NOMO-1 treated with dmso at 0.1 percent for 144 hours (cell line): Measurements from ENCODE around the gene UROD.
"Not testable (repeated sequence)": the region's sequence is repeated elsewhere in the genome, so short reads cannot be mapped to it uniquely, and the experiment has no call there.

Experiments
- DNase-seq: peaks from one replicate; lab custom pipeline; 2025; ENCODE audit not compliant: unreplicated experiment; lab: John Stamatoyannopoulos, UW

The UROD gene

DNA sequence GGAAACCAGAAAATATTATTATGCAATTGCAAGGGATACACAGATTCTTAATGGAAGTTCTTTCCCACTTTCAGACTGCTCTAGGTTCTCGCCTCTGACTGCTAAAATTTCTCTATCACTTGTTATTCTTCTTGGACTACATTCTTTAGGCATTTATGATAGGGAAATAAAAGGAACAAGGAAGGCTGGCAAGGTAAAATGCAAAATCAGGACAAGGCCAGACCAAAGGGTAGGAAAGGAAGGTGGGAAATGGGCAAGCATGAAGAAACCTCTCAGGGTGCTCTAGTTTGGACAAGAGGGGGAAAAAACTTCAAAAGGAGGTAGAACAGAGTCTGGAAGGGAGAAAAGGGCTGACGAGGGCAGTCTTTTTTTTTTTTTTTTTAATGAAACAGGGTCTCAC lies 26.2 kb downstream of the UROD start:
- no peak for DNase-seq

DNA sequence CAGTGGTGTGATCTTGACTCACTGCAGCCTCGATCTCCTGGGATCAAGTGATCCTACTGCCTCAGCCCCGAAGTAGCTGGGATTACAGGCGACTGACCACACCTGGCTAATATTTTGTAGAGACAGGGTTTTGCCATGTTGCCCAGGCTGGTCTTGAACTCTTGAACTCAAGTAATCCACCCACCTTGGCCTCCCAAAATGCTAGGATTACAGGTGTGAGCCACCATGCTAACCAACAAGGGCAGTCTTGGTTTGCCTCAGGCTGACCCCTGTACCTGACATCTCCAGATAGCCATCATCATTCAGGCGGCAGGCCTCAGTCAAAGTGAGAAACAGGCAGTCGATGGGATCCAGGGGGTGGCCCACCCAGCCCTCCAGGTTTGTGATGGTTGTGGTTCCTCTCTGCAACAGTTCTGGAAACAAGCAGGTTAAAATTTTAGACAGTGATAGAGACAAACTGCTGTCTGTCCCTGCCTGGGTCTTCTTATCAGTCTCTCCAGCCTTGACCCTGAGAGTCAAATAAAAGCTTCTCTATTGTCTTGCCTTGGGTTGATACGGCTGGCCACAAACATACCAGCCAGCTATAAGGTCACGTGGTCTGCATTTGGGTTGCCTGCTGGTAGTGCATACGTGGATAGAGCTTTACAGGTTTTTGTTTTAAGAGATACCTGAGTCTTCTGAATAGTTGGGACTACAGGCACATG lies 26.8 kb downstream of the UROD start:
- no peak for DNase-seq

DNA sequence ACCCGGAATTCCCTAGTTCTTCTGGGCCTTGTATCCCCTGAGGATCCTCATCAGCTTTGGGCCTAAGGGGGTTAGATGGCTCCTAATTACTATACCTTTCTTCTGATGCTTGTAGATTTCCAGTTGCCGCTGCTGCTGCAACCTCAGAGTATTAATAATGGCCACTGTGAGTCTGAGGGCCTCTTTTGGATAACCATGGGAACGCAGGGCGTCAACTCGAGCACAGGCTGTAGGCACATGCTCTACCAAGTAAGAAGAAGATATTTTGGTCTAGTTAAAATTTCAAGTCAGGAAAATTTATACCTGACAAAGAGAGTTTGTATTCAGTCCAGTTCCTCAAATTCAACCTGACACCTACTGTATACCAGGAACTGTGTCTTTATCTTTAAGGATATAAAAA lies 28.2 kb downstream of the UROD start:
- no peak for DNase-seq

DNA sequence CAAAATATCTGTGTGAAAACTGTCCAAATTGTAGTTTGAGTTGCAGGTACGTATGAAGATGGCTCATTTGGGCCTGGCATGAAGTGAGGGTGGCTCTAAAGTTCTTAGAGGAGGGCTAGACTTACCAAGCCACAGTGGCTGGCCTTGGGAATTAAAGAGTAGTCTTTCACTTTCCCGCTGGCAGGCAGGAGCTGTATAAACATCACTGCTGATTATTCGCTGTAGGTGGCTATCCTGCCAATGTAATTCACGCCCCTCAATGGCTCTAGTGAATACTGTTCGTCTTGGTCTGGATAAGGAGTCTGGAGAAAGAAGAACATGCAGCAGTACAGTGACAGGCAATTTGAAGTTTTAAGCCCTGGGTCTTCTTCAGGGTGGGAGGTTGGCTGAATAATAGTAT lies 31.0 kb downstream of the UROD start:
- no peak for DNase-seq

DNA sequence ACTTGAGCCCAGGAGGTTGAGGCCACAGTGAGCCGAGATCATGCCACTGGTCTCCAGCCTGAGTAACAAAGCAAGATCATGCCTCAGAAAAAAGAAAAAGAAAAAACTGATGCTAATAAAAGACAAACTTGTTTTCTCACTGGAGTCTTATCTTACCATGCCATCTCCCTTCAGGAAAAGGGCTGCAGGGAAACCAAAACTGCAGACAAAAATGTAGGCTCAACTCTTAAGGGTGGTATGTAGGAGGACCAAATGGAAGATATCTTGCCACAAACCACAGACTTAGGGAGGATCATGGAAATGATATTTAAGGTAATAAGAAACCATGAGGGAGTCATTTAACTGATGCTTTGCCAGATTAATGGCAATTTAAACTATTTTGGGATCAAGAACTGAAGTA lies 32.9 kb downstream of the UROD start:
- DNase-seq = no peak

DNA sequence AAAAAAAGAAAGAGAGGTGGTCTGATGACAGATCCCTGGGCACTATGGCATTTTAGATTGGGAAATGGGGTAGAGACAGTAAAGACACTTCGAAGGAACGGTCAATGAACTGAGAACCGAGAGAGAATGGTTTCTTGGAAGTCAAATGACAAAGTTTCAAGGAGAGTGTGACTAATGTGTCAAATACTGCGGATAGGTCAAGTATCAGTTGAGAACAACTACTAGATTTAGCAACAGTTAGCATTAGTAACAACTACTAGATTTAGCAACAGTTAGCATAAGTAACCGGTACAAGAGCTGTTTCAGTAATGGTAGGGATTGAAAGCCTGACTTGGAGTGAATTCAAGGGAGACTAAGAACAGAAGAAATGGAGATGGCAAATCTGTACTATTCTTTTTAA lies 35.0 kb downstream of the UROD start:
- no peak for DNase-seq

DNA sequence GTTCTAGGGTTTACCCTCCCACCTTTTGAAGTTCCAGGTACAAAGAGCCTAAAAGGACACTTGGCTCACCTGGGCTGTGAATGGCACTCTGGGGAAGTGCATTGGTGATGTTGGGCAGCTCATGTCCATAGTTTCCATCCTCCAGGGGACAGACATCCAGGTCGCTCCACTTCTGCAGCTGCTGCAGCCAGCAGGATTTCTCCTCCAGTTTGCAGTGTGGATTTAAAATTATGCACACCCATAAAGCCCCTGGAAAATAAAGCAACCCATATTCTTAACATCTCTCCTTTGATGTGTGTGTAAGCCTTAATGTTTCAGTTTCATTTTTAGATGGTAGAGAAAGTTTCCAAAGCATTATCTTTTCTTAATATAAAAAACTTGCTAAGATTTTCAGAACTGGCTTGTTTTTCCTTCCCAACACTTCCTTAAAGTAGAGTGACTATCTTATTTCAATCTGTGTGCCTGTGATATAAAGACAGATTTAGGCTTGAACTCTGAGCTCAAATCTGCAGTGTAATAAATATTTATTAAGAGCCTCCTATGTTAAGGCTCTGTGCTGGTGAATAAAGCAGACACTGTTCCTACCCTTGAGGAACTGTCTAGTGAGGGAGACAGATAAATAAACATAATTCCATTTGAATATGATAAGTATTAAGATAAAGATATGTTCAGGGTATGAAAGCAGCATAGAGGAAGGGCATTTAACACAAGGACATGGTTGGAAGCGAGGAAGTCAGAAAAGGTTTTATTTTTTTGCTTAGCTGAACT lies 39.1 kb downstream of the UROD start:
- DNase-seq = no peak

DNA sequence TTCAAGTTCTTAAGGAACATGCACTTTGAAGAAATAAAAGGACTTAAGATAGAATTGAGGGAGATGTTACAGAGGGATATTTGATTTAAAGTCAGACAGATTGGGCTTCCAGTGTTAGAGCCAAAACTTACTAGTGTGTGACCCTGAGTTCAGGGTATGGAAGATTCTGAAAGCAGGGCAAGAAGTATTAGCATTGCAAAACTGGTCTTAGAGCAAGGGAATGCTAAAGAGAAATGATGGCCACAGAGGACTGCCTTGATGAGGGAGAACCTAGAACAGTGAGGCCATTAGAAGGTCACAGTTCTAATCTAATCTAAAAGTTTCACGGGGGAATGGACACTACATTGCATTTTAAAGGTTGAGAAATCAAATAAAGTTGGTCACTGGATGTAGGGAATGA lies 45.5 kb downstream of the UROD start:
- no peak for DNase-seq

DNA sequence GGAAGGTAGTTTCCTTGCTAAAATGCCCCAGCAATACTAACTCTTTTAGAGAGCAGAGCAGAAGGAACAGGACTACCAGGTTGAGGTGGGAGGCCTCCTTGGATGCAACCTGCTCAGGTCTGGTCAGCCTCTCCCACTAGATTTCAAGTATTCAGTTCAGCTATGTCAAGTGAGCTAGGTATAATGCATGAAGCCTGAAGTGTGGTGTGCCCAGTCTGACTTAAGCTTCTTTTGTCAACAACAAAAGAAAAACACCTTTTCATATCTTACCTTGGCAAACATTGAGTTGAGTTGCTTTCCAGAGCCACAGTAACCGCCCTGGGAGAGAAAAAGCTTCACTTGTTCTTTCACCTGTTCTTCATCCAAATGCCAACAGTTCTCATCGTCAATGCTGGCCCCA lies 47.8 kb downstream of the UROD start:
- no peak for DNase-seq

DNA sequence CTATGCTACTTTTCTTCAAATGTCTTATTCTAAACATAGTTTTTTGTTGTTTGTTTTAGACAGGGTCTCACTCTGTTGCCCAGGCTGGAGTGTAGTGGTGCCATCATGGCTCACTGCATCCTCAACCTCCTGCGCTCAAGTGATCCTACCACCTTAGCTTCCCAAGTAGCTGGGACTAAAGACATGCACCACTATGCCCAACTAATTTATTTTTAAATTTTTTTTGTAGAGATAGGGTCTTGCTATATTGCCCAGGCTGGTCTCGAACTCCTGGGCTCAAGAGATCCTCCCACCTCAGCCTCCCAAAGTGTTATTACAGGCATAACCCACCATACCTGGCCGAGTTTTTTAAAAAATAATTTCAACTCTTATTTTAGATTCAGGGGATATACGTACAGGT lies 50.4 kb downstream of the UROD start:
- DNase-seq = not testable (repeated sequence)

DNA sequence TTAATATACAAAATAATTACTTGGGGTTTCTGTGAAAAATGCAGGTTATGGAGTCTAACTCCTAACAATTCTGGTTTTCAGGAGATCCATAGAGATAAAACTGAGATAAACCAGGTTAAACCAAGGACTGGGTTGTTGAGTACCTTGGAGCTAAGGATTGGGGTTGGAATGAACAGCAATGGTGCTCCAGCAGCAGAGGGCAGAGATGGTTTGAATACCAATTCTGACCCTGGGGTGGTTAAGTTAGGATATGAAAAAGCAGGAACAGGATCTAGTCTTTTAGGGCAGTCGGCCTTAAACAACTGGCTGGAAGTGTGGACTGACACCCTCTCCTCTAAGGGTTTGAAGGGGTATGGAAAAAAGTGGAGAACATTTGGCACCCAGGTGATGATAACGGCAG lies 53.0 kb downstream of the UROD start:
- DNase-seq = no peak
